ENCODE data around the gene PHLPP2.

The PHLPP2 gene

DNA sequence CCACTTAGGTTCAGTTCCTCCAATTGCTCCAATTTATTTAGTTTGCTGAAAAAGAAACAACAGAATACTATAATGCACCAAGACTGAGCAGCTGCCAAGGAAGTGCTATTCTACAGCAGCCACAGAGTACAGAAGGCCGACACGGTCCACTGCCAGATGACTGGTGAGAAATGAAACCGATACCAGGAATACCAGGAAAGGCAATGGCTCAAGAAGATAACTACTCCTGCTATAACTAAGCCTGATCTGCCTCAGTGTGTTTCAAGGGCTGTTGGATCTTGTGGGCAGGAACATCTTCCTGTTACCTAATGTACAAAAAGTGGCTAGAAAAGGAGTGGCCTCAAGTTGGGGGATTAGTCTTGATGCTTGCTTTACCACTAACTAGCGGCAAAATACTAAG is 65.7 kb downstream of the PHLPP2 start:
- H3K27me3 ChIP-seq = no peaks in the 10 kb centered on the region
- no peak for DNase-seq
- H3K9me3 ChIP-seq = no peaks in the 10 kb centered on the region
- TF ChIP-seq, protein P1, sequence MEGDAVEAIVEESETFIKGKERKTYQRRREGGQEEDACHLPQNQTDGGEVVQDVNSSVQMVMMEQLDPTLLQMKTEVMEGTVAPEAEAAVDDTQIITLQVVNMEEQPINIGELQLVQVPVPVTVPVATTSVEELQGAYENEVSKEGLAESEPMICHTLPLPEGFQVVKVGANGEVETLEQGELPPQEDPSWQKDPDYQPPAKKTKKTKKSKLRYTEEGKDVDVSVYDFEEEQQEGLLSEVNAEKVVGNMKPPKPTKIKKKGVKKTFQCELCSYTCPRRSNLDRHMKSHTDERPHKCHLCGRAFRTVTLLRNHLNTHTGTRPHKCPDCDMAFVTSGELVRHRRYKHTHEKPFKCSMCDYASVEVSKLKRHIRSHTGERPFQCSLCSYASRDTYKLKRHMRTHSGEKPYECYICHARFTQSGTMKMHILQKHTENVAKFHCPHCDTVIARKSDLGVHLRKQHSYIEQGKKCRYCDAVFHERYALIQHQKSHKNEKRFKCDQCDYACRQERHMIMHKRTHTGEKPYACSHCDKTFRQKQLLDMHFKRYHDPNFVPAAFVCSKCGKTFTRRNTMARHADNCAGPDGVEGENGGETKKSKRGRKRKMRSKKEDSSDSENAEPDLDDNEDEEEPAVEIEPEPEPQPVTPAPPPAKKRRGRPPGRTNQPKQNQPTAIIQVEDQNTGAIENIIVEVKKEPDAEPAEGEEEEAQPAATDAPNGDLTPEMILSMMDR (IDR thresholded peaks at IDR 0.05) = no peak
- no peak overlapping the region for H3K27ac ChIP-seq
- no peaks in the 10 kb centered on the region for H3K4me1 ChIP-seq
- intact Hi-C loops (cut with DNase I; ENCODE audit: low total_unique reads) = no loop called here
- peaks cover 76 to 85% (median 77%) of the 10 kb centered on the region in 3 donors for H3K36me3 ChIP-seq
- H3K4me3 ChIP-seq = no peak overlapping the region

DNA sequence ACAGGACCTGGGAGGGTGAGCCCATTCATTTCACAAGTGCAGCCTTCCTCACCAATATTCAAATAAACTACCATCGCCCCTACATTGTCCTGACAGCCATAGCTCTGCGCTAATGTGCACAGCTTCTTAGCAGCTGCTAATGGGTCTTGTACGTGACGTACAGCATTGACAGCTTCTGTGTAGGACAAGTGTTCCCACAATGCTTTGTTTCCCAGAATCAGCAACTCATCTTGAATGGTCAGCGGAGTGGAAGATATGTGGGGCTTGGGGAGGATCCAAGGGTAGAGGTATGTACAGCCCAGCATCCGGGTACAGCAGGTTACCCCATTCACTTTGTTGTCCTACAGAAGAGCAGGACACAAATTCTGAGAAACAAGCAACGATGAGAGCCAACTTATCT is 74.8 kb downstream of the PHLPP2 start:
- TF ChIP-seq, protein P1 (IDR thresholded peaks at IDR 0.05) = no peak
- intact Hi-C loops (cut with DNase I; ENCODE audit: low total_unique reads) = no loop called here
- Histone ChIP-seq H3K9me3 (no peaks in the 10 kb centered on the region), H3K4me1 (no peaks in the 10 kb centered on the region), H3K27me3 (no peaks in the 10 kb centered on the region), H3K4me3 (no peak overlapping the region), H3K36me3 (peaks cover 38 to 73% (median 58%) of the 10 kb centered on the region in 3 donors), H3K27ac (no peak overlapping the region)
- DNase-seq = no peak

DNA sequence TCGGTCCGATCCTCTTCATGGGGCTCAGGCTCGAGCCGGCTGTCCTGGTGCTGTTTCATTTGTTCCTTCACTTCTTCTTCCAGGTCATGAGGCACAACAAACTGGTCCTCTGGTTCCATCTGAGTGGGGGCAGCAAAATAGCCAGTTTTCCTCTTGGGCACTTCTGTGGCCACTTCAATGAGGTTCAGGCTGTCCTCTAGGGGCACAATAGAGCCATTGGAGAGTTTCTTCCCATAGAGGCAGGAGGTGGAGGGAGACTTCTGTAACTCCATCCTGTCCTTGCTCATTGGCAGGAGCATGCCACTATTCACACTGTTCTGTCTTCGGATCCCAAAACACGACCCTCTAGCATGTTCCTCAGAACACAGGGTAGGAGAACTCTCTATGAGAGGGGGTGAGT is 75.6 kb downstream of the PHLPP2 start:
- Histone ChIP-seq H3K9me3 (no peaks in the 10 kb centered on the region), H3K4me1 (no peaks in the 10 kb centered on the region), H3K27ac (no peak overlapping the region), H3K4me3 (no peak overlapping the region), H3K27me3 (no peaks in the 10 kb centered on the region), H3K36me3 (peaks cover 37 to 73% (median 53%) of the 10 kb centered on the region in 3 donors)
- intact Hi-C loops (cut with DNase I; ENCODE audit: low total_unique reads) = no loop called here
- TF ChIP-seq, protein P1 (IDR thresholded peaks at IDR 0.05) = no peak
- no peak for DNase-seq

DNA sequence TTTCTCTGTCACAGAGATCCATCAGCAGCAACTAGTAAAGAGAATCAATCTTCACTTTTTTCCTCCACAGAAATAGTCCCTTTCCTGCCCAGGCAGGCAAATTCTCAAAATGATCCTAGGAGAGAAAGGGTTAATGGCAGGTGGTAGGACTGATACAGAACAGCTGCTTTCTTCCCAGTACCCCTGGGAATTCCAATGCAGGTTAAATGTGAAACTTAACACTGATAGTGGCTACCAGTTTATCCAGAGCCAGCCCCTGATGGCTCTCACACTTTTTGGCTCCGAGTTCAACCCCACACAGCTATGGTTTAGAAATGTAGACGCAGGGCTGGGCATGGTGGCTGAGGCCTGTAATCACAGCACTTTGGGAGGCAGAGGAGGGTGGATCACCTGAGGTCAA is 76.3 kb downstream of the PHLPP2 start:
- Histone ChIP-seq H3K36me3 (peaks cover 38 to 69% (median 48%) of the 10 kb centered on the region in 3 donors), H3K4me1 (no peaks in the 10 kb centered on the region), H3K4me3 (no peak overlapping the region), H3K27me3 (no peaks in the 10 kb centered on the region), H3K9me3 (no peaks in the 10 kb centered on the region), H3K27ac (no peak overlapping the region)
- TF ChIP-seq, protein P1 (IDR thresholded peaks at IDR 0.05) = no peak
- no peak for DNase-seq
- intact Hi-C loops (cut with DNase I; ENCODE audit: low total_unique reads) = no loop called here

DNA sequence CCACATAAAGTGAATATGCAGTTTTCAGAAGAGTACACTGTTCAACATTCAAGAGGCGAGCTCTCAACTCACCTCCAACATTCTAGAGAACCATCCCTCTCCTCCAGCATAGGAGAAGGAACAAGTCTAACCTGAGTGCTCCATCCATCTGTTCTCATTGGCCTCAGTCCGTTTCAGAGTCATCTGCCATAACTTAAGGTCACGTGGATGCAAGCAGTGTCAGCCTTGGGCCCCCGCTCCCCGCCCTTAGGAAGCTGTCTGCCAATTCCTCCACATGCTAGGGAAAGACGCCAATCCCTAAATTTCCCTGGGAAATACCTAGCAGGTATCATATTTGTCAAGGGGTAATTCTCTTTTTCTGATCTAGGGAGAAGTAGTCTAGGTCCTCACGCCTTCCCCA is 77.1 kb downstream of the PHLPP2 start:
- intact Hi-C loops (cut with DNase I; ENCODE audit: low total_unique reads) = no loop called here
- TF ChIP-seq, protein P1 (IDR thresholded peaks at IDR 0.05) = no peak
- DNase-seq = no peak
- Histone ChIP-seq H3K4me1 (no peaks in the 10 kb centered on the region), H3K27ac (no peak overlapping the region), H3K4me3 (no peak overlapping the region), H3K9me3 (no peaks in the 10 kb centered on the region), H3K36me3 (peaks cover 32 to 66% (median 40%) of the 10 kb centered on the region in 3 donors), H3K27me3 (no peaks in the 10 kb centered on the region)

DNA sequence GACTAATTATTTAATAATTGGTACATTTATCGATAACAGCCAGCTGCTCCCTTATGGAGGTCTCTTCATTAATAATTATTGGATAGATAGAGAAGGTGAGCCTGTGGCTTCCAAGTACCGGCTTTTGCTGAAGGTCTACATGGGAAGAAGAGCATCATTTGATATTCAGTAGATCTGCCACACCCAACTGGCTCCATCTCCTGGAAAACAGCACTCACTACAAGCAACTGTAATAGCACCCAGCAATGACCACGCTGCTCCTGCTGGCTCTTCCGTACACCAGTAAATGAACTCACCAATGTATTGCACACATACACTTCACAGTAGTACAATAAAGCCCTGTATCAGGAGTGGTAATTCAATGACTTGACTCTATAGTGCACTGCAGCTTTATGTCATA is 79.1 kb downstream of the PHLPP2 start:
- Histone ChIP-seq H3K4me1 (no peaks in the 10 kb centered on the region), H3K27me3 (no peaks in the 10 kb centered on the region), H3K4me3 (no peak overlapping the region), H3K36me3 (peaks cover 33 to 62% (median 41%) of the 10 kb centered on the region in 3 donors), H3K27ac (no peak overlapping the region), H3K9me3 (no peaks in the 10 kb centered on the region)
- intact Hi-C loops (cut with DNase I; ENCODE audit: low total_unique reads) = no loop called here
- no peak for DNase-seq
- TF ChIP-seq, protein P1 (IDR thresholded peaks at IDR 0.05) = no peak

All from tibial artery (tissue), 4 donors.